Tibial artery (tissue), 4 donors: ENCODE results near the gene COG1.

Source experiments
- DNase-seq, 2 donors: peaks; one replicate each; pipeline ENCODE4 v3.0.0-alpha.2; 2019
- H3K27ac ChIP-seq, 2 donors: fragments of 200-600 bp; sonication (generic) in 1 of 2; 1 replicate in 1 of 2; 2 replicates in 1 of 2; pipeline ENCODE4 v1.5.1; 2018 to 2019; ENCODE audit warnings: mild to moderate bottlenecking in 1 of 2
- H3K27me3 ChIP-seq, 2 donors: fragments of 200-600 bp; sonication (generic) in 1 of 2; one replicate each; pipeline versions ENCODE4 v1.5.1 to v1.6.0; 2016 to 2019
- H3K36me3 ChIP-seq, 3 donors: fragments of 200-600 bp; sonication (generic) in 2 of 3; one replicate each; pipeline ENCODE4 v1.5.1; 2016 to 2019; ENCODE audit warnings: mild to moderate bottlenecking in 2 of 3
- H3K4me1 ChIP-seq, 4 donors: fragments of 200-600 bp; sonication (generic) in 2 of 4; 1 replicate in 3 of 4; 2 replicates in 1 of 4; pipeline ENCODE4 v1.5.1; 2016 to 2019
- H3K4me3 ChIP-seq, 2 donors: fragments of 200-600 bp; sonication (generic) in 1 of 2; 1 replicate in 1 of 2; 2 replicates in 1 of 2; pipeline ENCODE4 v1.5.1; 2018 to 2019; ENCODE audit warnings: mild to moderate bottlenecking in 2 of 2
- H3K9me3 ChIP-seq, 3 donors: fragments of 200-600 bp; sonication (generic) in 1 of 3; one replicate each; pipeline ENCODE4 v1.5.1; 2016 to 2019
- intact Hi-C: fragments of 100-400 bp; cut with DNase I; formaldehyde crosslinking; loops from one replicate; pipeline ENCODE4 v1.15.0; 2023; ENCODE audit warnings: low total_unique reads
- TF ChIP-seq, protein P1 (sequence below), 2 experiments: fragments of 200-600 bp in 1 of 2; fragments of 450-650 bp in 1 of 2; IDR thresholded peaks; one replicate each; pipeline ENCODE4 v1.5.1; 2017 to 2019; ENCODE audit warnings: antibody characterized with exemption in 2 of 2, mild to moderate bottlenecking in 1 of 2, moderate library complexity in 1 of 2

Gene COG1

DNA sequence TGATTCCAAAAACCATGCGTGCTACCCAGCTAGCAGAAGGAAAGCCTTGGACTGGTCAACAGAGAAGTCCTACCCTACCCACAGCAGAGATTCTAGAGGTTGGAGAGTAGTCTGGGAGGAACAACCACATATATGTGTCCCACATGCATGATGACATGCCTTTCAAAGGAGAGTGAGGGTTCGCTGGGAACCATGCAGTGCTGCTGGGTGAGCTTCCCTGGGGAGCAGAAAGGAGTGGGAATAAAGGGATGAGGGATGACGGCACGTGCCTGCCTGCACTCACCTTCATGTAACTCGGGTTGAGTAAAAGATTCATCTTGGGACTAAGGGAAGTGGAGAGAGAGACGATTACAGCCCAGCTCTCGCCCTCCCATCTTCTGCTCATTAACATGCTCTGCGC, 59.0 kb downstream of the COG1 start:
- DNase-seq: no peak
- Histone ChIP-seq H3K27me3 (no peaks in the 10 kb centered on the region), H3K4me1 (peaks cover 0 to 3% (median 0%) of the 10 kb centered on the region in 4 donors), H3K36me3 (peaks cover 0 to 21% (median 6%) of the 10 kb centered on the region in 3 donors), H3K27ac (no peak overlapping the region), H3K9me3 (no peaks in the 10 kb centered on the region), H3K4me3 (no peak overlapping the region)
- TF ChIP-seq, protein P1, sequence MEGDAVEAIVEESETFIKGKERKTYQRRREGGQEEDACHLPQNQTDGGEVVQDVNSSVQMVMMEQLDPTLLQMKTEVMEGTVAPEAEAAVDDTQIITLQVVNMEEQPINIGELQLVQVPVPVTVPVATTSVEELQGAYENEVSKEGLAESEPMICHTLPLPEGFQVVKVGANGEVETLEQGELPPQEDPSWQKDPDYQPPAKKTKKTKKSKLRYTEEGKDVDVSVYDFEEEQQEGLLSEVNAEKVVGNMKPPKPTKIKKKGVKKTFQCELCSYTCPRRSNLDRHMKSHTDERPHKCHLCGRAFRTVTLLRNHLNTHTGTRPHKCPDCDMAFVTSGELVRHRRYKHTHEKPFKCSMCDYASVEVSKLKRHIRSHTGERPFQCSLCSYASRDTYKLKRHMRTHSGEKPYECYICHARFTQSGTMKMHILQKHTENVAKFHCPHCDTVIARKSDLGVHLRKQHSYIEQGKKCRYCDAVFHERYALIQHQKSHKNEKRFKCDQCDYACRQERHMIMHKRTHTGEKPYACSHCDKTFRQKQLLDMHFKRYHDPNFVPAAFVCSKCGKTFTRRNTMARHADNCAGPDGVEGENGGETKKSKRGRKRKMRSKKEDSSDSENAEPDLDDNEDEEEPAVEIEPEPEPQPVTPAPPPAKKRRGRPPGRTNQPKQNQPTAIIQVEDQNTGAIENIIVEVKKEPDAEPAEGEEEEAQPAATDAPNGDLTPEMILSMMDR (IDR thresholded peaks at IDR 0.05): no peak
- intact Hi-C loops: no loop called here

DNA sequence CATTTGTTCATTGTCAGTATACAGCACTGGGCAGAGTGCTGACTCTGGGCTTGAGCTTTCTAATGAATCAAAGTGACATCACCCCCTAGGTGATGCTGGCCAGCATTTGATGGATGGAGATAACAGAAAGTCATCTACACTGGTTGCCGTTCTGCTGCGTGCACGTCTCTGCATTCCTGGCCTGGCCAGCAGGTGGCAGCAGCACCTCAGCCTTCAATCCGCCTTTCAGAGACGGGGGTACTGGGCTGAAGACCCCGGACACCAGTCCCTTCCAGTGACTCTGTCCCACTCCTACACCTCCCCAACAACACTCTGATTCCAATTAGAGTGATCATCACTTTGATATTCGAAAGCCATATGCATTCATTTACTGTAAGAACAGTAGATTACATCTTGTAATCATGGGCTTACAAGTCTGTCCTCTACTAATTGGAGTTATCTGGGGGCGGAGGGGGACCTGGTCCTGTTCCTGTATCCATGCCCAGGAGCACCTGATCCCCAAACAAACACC, 62.9 kb downstream of the COG1 start:
- TF ChIP-seq, protein P1 (IDR thresholded peaks at IDR 0.05): peak; percentile 99
- intact Hi-C loops: loop anchor here (1.0 kb wide), 1 partner anchor 113 kb away; no protein-coding TSS in a partner anchor

DNA sequence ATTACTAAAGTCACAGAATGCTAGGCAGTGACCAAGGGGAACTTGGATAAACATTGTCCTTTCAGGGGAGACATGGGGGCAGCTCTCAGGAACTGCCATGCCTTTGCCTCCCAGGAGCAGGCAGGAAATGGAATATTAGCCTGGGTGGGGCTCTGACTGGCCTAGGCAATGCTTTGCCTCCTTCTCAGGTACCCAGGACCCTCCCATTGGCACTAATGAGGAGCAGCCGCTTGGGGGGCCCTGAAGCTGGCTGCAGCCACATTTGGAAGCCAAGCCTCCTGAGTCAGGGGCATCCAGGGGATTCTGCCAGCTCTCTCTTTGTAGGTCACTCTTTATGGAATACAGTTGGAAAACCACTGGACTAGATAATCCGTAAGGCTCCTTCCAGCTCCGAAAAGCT, 63.4 kb downstream of the COG1 start:
- Histone ChIP-seq H3K4me1 (peaks cover 0 to 7% (median 0%) of the 10 kb centered on the region in 4 donors), H3K9me3 (no peaks in the 10 kb centered on the region), H3K27me3 (no peaks in the 10 kb centered on the region), H3K36me3 (no peaks in the 10 kb centered on the region), H3K4me3 (no peak overlapping the region), H3K27ac (no peak overlapping the region)
- peak in 1 of 2 donors; percentile 43 for DNase-seq
- intact Hi-C loops: no loop called here
- TF ChIP-seq, protein P1 (IDR thresholded peaks at IDR 0.05): no peak

More for the DNA sequence above, 62.9 kb downstream of the COG1 start:
- H3K9me3 ChIP-seq: no peaks in the 10 kb centered on the region
- H3K4me1 ChIP-seq: peaks cover 0 to 7% (median 0%) of the 10 kb centered on the region in 4 donors
- H3K4me3 ChIP-seq: no peak overlapping the region
- DNase-seq: peak in 1 of 2 donors; percentile 70
- H3K27ac ChIP-seq: no peak overlapping the region
- no peaks in the 10 kb centered on the region for H3K36me3 ChIP-seq
- no peaks in the 10 kb centered on the region for H3K27me3 ChIP-seq

DNA sequence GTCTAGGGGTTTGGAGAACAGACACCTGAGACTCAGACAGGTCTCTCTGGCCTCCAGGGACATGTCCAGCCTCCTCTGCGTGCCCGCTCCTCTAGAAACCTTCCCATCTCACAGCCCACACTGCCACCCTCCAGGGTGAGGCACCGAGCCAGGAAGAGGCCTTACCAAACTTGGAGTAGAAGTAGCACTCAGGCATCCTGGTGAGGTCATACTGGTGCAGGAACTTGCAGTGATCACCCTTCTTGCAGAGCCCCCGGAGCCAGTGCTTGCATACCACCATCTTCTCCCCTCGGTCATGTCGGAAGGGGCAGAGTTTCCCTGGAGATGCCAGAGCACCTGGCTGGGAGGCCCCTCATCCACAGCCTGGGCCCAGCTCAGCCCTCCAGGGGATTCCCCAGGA, 64.7 kb downstream of the COG1 start:
- H3K36me3 ChIP-seq: no peaks in the 10 kb centered on the region
- H3K4me3 ChIP-seq: no peak overlapping the region
- no peak overlapping the region for H3K27ac ChIP-seq
- intact Hi-C loops: no loop called here
- no peaks in the 10 kb centered on the region for H3K27me3 ChIP-seq
- peak in 1 of 2 donors; percentile 65 for DNase-seq
- H3K4me1 ChIP-seq: peaks cover 0 to 7% (median 0%) of the 10 kb centered on the region in 4 donors
- H3K9me3 ChIP-seq: no peaks in the 10 kb centered on the region
- TF ChIP-seq, protein P1 (IDR thresholded peaks at IDR 0.05): no peak
